ENCODE results near the gene MRPL57.

DNA sequence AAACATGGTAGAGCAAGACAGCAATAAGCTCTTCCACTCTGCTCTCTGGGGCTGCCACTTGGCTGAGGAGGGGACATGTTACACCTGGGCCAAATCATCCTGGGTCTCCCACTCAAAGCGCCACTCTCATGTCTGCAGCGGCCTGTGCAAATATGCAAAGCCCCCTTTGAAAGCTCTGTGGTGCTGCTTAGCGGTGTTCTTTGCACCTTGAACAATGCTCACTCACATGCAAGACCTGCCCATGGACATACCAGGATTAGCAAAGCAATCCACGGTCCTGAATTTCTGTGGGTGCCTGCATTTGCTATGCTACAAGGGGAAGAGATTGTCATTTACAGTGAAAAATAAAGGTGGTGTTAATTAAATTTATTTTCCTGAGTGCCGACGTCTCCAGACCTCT lies 48.6 kb downstream of the MRPL57 start:
- TF ChIP-seq EZH2 (IDR thresholded peaks at IDR 0.05; ENCODE audit: borderline replicate concordance, insufficient read depth, low read depth, low read length, poor library complexity, severe bottlenecking) = no peak
- no peak for TF ChIP-seq CTCF (IDR thresholded peaks at IDR 0.05)

Data from B cell (primary cell).